Measurements from ENCODE around the gene TNFRSF12A.

GRCh38 chr16:3038256-3038655 is 18.1 kb downstream of the TNFRSF12A start:
- no peak for TF ChIP-seq BCLAF1 (IDR thresholded peaks at IDR 0.05)
- TF ChIP-seq ZSCAN29 (IDR thresholded peaks at IDR 0.05), result no peak
- TF ChIP-seq, protein P1, sequence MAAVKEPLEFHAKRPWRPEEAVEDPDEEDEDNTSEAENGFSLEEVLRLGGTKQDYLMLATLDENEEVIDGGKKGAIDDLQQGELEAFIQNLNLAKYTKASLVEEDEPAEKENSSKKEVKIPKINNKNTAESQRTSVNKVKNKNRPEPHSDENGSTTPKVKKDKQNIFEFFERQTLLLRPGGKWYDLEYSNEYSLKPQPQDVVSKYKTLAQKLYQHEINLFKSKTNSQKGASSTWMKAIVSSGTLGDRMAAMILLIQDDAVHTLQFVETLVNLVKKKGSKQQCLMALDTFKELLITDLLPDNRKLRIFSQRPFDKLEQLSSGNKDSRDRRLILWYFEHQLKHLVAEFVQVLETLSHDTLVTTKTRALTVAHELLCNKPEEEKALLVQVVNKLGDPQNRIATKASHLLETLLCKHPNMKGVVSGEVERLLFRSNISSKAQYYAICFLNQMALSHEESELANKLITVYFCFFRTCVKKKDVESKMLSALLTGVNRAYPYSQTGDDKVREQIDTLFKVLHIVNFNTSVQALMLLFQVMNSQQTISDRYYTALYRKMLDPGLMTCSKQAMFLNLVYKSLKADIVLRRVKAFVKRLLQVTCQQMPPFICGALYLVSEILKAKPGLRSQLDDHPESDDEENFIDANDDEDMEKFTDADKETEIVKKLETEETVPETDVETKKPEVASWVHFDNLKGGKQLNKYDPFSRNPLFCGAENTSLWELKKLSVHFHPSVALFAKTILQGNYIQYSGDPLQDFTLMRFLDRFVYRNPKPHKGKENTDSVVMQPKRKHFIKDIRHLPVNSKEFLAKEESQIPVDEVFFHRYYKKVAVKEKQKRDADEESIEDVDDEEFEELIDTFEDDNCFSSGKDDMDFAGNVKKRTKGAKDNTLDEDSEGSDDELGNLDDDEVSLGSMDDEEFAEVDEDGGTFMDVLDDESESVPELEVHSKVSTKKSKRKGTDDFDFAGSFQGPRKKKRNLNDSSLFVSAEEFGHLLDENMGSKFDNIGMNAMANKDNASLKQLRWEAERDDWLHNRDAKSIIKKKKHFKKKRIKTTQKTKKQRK (IDR thresholded peaks at IDR 0.05; ENCODE audit: low read depth, low read length), result no peak
- TF ChIP-seq CTCF (IDR thresholded peaks at IDR 0.05 in 2 of 3, conservative IDR thresholded peaks at IDR 0.05 in 1 of 3; ENCODE audit: control insufficient read depth in 2 of 3, extremely low read depth in 1 of 3, insufficient read depth in 1 of 3, low read depth in 3 of 3, low read length in 3 of 3), result no peak
- TF ChIP-seq RAD21 (IDR thresholded peaks at IDR 0.05; ENCODE audit: insufficient read depth, low read depth, low read length), result no peak
- TF ChIP-seq POLR2A (IDR thresholded peaks at IDR 0.05; ENCODE audit: low read depth, low read length), result no peak
- TF ChIP-seq CHD2 (IDR thresholded peaks at IDR 0.05; ENCODE audit: borderline replicate concordance, low read depth, low read length), result no peak
- TF ChIP-seq RAD51 (IDR thresholded peaks at IDR 0.05), result no peak
